Esophagus muscularis mucosa (tissue), 4 donors: ENCODE results near the gene LEAP2. TPM values are rescaled to one million over a fixed set of nuclear protein-coding genes. Genes with fewer than 3 reads are reported as not detected.

Experiments used
- DNase-seq: peaks from one replicate; pipeline ENCODE4 v3.0.0-alpha.2; 2017; ENCODE audit errors: extremely low spot score
- H3K27ac ChIP-seq, 4 donors: fragments of 200-600 bp; sonication (generic); replicated peaks in 1 of 4; 1 replicate in 3 of 4; 2 replicates in 1 of 4; pipeline ENCODE4 v1.5.1; 2016 to 2019; ENCODE audit warnings: mild to moderate bottlenecking in 1 of 4
- H3K27me3 ChIP-seq, 4 donors: fragments of 200-600 bp; sonication (generic); one replicate each; pipeline versions ENCODE4 v1.5.1 to v1.6.0; 2016 to 2019
- H3K36me3 ChIP-seq, 4 donors: fragments of 200-600 bp; sonication (generic); one replicate each; pipeline ENCODE4 v1.5.1; 2016 to 2019
- H3K4me1 ChIP-seq, 4 donors: fragments of 200-600 bp; sonication (generic); one replicate each; pipeline ENCODE4 v1.5.1; 2016 to 2019
- H3K4me3 ChIP-seq, 4 donors: fragments of 200-600 bp; sonication (generic); 1 replicate in 2 of 4; 2 replicates in 2 of 4; pipeline ENCODE4 v1.5.1; 2016 to 2019; ENCODE audit warnings: mild to moderate bottlenecking in 4 of 4, moderate library complexity in 1 of 4
- H3K9me3 ChIP-seq, 4 donors: fragments of 200-600 bp; sonication (generic); 1 replicate in 3 of 4; 2 replicates in 1 of 4; pipeline ENCODE4 v1.5.1; 2016 to 2019
- CTCF ChIP-seq, 3 experiments: fragments of 200-600 bp in 2 of 3; fragments of 450-650 bp in 1 of 3; sonication (generic) in 2 of 3; IDR thresholded peaks; one replicate each; pipeline ENCODE4 v1.5.1; 2017 to 2019; ENCODE audit warnings: antibody characterized with exemption in 3 of 3, mild to moderate bottlenecking in 2 of 3, moderate library complexity in 1 of 3
- EP300 ChIP-seq: sonication (generic); formaldehyde crosslinking; IDR thresholded peaks from one replicate; pipeline ENCODE4 v1.6.1; 2017; ENCODE audit warnings: antibody characterized with exemption
- POLR2A ChIP-seq: fragments of 450-650 bp; IDR thresholded peaks from one replicate; pipeline ENCODE4 v1.6.1; 2017; ENCODE audit warnings: antibody characterized with exemption, moderate library complexity, mild to moderate bottlenecking, low read depth
- POLR2AphosphoS5 ChIP-seq, 2 donors: sonication (generic); formaldehyde crosslinking; IDR thresholded peaks; one replicate each; pipeline ENCODE4 v1.6.1; 2017; ENCODE audit warnings: antibody characterized with exemption in 2 of 2
- WGBS: methylation state at CpG from one replicate; pipeline ENCODE4 v1.1.5; 2018; 5-methylcytosine and 5-hydroxymethylcytosine counted together
- intact Hi-C: fragments of 100-400 bp; cut with DNase I; formaldehyde crosslinking; loops from one replicate; pipeline ENCODE4 v1.15.1; 2023
- total RNA-seq, 4 donors: library from RNA; depleted of rRNA; stranded (reverse); fragments of >200 nt; gene quantifications; one replicate each; pipeline versions ENCODE4 v1.1.0 to v1.2.1, GENCODE V29; 2016

The LEAP2 gene
- total RNA-seq, 4 donors from 2014 or later = 0.23 to 1.2 (median 0.26) TPM; not detected in 1

- intact Hi-C loops = no loop called here
- H3K4me3 ChIP-seq = no peak overlapping the region
- no peaks in the 10 kb centered on the region for H3K27me3 ChIP-seq
- TF ChIP-seq CTCF (IDR thresholded peaks at IDR 0.05) (no peak), EP300 (no peak), POLR2AphosphoS5 (IDR thresholded peaks at IDR 0.05) (no peak), POLR2A (no peak)
- no peaks in the 10 kb centered on the region for H3K4me1 ChIP-seq
- no peaks in the 10 kb centered on the region for H3K9me3 ChIP-seq
- no peak for DNase-seq
- H3K27ac ChIP-seq = no peak overlapping the region
- peaks cover 43 to 97% (median 84%) of the 10 kb centered on the region in 4 donors for H3K36me3 ChIP-seq
These were observed 16.0 kb downstream of the LEAP2 start for GRCh38 chr5:132889501-132889900.

- no peak for TF ChIP-seq CTCF (IDR thresholded peaks at IDR 0.05)
- no peak for TF ChIP-seq POLR2AphosphoS5 (IDR thresholded peaks at IDR 0.05)
- no peak for TF ChIP-seq EP300
- no peak for TF ChIP-seq POLR2A
- no peaks in the 10 kb centered on the region for H3K9me3 ChIP-seq
- H3K36me3 ChIP-seq = peaks cover 51 to 97% (median 87%) of the 10 kb centered on the region in 4 donors
- H3K27me3 ChIP-seq = no peaks in the 10 kb centered on the region
- DNase-seq = no peak
- no peak overlapping the region for H3K27ac ChIP-seq
- 95% methylated on average over 4 of the region's 4 CpGs for whole genome bisulfite sequencing
- peaks cover 0 to 4% (median 0%) of the 10 kb centered on the region in 4 donors for H3K4me1 ChIP-seq
- intact Hi-C loops = no loop called here
- H3K4me3 ChIP-seq = no peak overlapping the region
These were observed 17.3 kb downstream of the LEAP2 start for GRCh38 chr5:132890817-132891216.

GRCh38 chr5:132895719-132896305, 22.3 kb downstream of the LEAP2 start:
- Histone ChIP-seq H3K4me1 (peaks cover 0 to 12% (median 0%) of the 10 kb centered on the region in 4 donors), H3K9me3 (no peaks in the 10 kb centered on the region), H3K36me3 (peaks cover 47 to 83% (median 74%) of the 10 kb centered on the region in 4 donors), H3K27me3 (no peaks in the 10 kb centered on the region), H3K4me3 (no peak overlapping the region), H3K27ac (no peak overlapping the region)
- no peak for DNase-seq
- intact Hi-C loops = no loop called here
- WGBS = 87% methylated on average over 4 of the region's 4 CpGs
- no peak for TF ChIP-seq EP300

- H3K36me3 ChIP-seq = peaks cover 47 to 82% (median 69%) of the 10 kb centered on the region in 4 donors
- 82% methylated on average over 7 of the region's 7 CpGs for WGBS
- H3K4me3 ChIP-seq = no peak overlapping the region
- H3K27ac ChIP-seq = no peak overlapping the region
- H3K27me3 ChIP-seq = no peaks in the 10 kb centered on the region
- intact Hi-C loops = no loop called here
- no peak for DNase-seq
- TF ChIP-seq POLR2AphosphoS5 (IDR thresholded peaks at IDR 0.05) = no peak
- TF ChIP-seq CTCF (IDR thresholded peaks at IDR 0.05) = no peak
- TF ChIP-seq POLR2A = no peak
- TF ChIP-seq EP300 = no peak
- peaks cover 0 to 12% (median 0%) of the 10 kb centered on the region in 4 donors for H3K4me1 ChIP-seq
- H3K9me3 ChIP-seq = no peaks in the 10 kb centered on the region
These were observed 23.2 kb downstream of the LEAP2 start for GRCh38 chr5:132896685-132897084.

- WGBS = 86% methylated on average over 3 of the region's 3 CpGs
- H3K9me3 ChIP-seq = no peaks in the 10 kb centered on the region
- H3K27me3 ChIP-seq = no peaks in the 10 kb centered on the region
- H3K27ac ChIP-seq = no peak overlapping the region
- intact Hi-C loops = no loop called here
- TF ChIP-seq POLR2A = no peak
- no peak for TF ChIP-seq CTCF (IDR thresholded peaks at IDR 0.05)
- TF ChIP-seq EP300 = no peak
- TF ChIP-seq POLR2AphosphoS5 (IDR thresholded peaks at IDR 0.05) = no peak
- peaks cover 0 to 12% (median 0%) of the 10 kb centered on the region in 4 donors for H3K4me1 ChIP-seq
- no peak overlapping the region for H3K4me3 ChIP-seq
- peaks cover 38 to 79% (median 68%) of the 10 kb centered on the region in 4 donors for H3K36me3 ChIP-seq
- DNase-seq = no peak
These were observed 24.6 kb downstream of the LEAP2 start for GRCh38 chr5:132898094-132898493.
